A549 (cell line): ENCODE data around the gene GRIK5. TPM values are rescaled to one million over a fixed set of nuclear protein-coding genes. Genes with fewer than 3 reads are reported as not detected.
A peak's percentile ranks its signal among the peaks of the same experiment; 100 is the strongest.
"Not testable (repeated sequence)": the region's sequence is repeated elsewhere in the genome, so short reads cannot be mapped to it uniquely, and the experiment has no call there.

ENCODE experiments used
- ATAC-seq, 2 experiments: fragments of 200-7000 bp in 1 of 2; fragments of >200 bp in 1 of 2; cut with Nextera tagmentation in 1 of 2; cut with Tn5 transposase in 1 of 2; 3 replicates each; pipeline versions ENCODE4 v1.8.0 to v1.9.1; 2018 to 2020; ENCODE audit warnings: mild to moderate bottlenecking in 1 of 2, moderate library complexity in 1 of 2
- CTCF ChIA-PET: fragments of 300-600 bp; sonication (Branson Sonifier 250); formaldehyde crosslinking; extraction: SDS; loops from one replicate; lab custom pipeline; 2021; ENCODE audit warnings: antibody characterized with exemption, inconsistent platforms; lab: Yijun Ruan, JAX
- POLR2A ChIA-PET: fragments of 350-600 bp; formaldehyde crosslinking; extraction: SDS; loops from one replicate; lab custom pipeline; 2021; ENCODE audit warnings: antibody characterized with exemption, inconsistent platforms; lab: Yijun Ruan, JAX
- DNase-seq, 2 experiments: peaks; one replicate each; pipeline versions ENCODE4 v3.0.0 to v3.0.0-alpha.2; 2011 to 2016; ENCODE audit warnings: low read depth in 1 of 2, low spot score in 1 of 2
- FAIRE-seq: peaks from 2 replicates; lab custom pipeline; 2011; peaks lifted over from hg19 to GRCh38; lab: Jason Lieb, UNC
- H3K27ac ChIP-seq, 2 experiments: fragments of >200 bp; sonication (Bioruptor Twin); formaldehyde crosslinking; 3 replicates each; pipeline ENCODE4 v1.5.1; 2016 to 2017
- H3K4me1 ChIP-seq: fragments of >200 bp; sonication (Bioruptor Twin); formaldehyde crosslinking; 3 replicates; pipeline ENCODE4 v1.6.1; 2016
- H3K4me2 ChIP-seq: fragments of >200 bp; sonication (Bioruptor Twin); formaldehyde crosslinking; 3 replicates; pipeline ENCODE4 v1.6.1; 2016
- H3K4me3 ChIP-seq: fragments of >200 bp; sonication (Bioruptor Twin); formaldehyde crosslinking; 3 replicates; pipeline ENCODE4 v1.5.1; 2016
- H3K9me3 ChIP-seq: fragments of >200 bp; sonication (Bioruptor Twin); formaldehyde crosslinking; 3 replicates; pipeline ENCODE4 v1.6.1; 2016
- CEBPB ChIP-seq, 2 experiments: fragments of >200 bp in 1 of 2; sonication (Bioruptor Twin) in 1 of 2; formaldehyde crosslinking in 1 of 2; IDR thresholded peaks; 2 replicates each; pipeline ENCODE4 v1.6.1; 2012 to 2016
- CHD2 ChIP-seq: fragments of 150-350 bp; IDR thresholded peaks from 2 replicates; pipeline ENCODE4 v1.6.1; 2014; ENCODE audit warnings: low read length; ENCODE audit not compliant: partially characterized antibody
- EP300 ChIP-seq, 2 experiments: fragments of >200 bp; sonication (Bioruptor Twin); formaldehyde crosslinking; IDR thresholded peaks; 2 replicates in 1 of 2; 3 replicates in 1 of 2; pipeline ENCODE4 v1.6.1; 2016 to 2017
- FOSB ChIP-seq: fragments of 250-450 bp; sonication (Bioruptor Pico); IDR thresholded peaks from 2 replicates; pipeline ENCODE4 v1.5.0; 2020; ENCODE audit warnings: mild to moderate bottlenecking, moderate library complexity
- FOSL2 ChIP-seq, 2 experiments: fragments of 450-650 bp in 1 of 2; fragments of >200 bp in 1 of 2; sonication (Bioruptor Twin) in 1 of 2; formaldehyde crosslinking; IDR thresholded peaks; 2 replicates each; pipeline versions ENCODE4 v1.5.0 to v1.6.1; 2016 to 2020; ENCODE audit warnings: mild to moderate bottlenecking in 1 of 2, moderate library complexity in 1 of 2
- FOXS1 ChIP-seq: fragments of 250-450 bp; sonication (Bioruptor Pico); IDR thresholded peaks from 2 replicates; pipeline ENCODE4 v1.5.0; 2020; ENCODE audit warnings: mild to moderate bottlenecking, moderate library complexity
- HOXA7 ChIP-seq: fragments of 250-450 bp; sonication (Bioruptor Pico); IDR thresholded peaks from 2 replicates; pipeline ENCODE4 v1.5.0; 2020; ENCODE audit warnings: mild to moderate bottlenecking, moderate library complexity
- HOXB13 ChIP-seq: fragments of 250-450 bp; sonication (Bioruptor Pico); IDR thresholded peaks from 2 replicates; pipeline ENCODE4 v1.5.0; 2020; ENCODE audit warnings: low read depth, mild to moderate bottlenecking, moderate library complexity
- MAFK ChIP-seq: fragments of 450-650 bp; IDR thresholded peaks from 2 replicates; pipeline ENCODE4 v1.6.1; 2014; ENCODE audit not compliant: partially characterized antibody
- MAZ ChIP-seq: fragments of 150-350 bp; IDR thresholded peaks from 2 replicates; pipeline ENCODE4 v1.6.1; 2014; ENCODE audit warnings: antibody characterized with exemption, low read depth, low read length, borderline replicate concordance
- NPAS2 ChIP-seq: fragments of 250-450 bp; sonication (Bioruptor Pico); IDR thresholded peaks from 2 replicates; pipeline ENCODE4 v1.8.0; 2022; ENCODE audit warnings: mild to moderate bottlenecking, moderate library complexity, borderline replicate concordance
- RAD21 ChIP-seq, 2 experiments: fragments of >200 bp in 1 of 2; sonication (Bioruptor Twin) in 1 of 2; formaldehyde crosslinking in 1 of 2; IDR thresholded peaks in 1 of 2; conservative IDR thresholded peaks in 1 of 2; 2 replicates in 1 of 2; 3 replicates in 1 of 2; pipeline ENCODE4 v1.6.1; 2012 to 2018; ENCODE audit warnings: inconsistent platforms in 1 of 2
- RFX5 ChIP-seq: fragments of 450-650 bp; IDR thresholded peaks from 2 replicates; pipeline ENCODE4 v1.7.1; 2014; ENCODE audit warnings: antibody characterized with exemption, mild to moderate bottlenecking, moderate library complexity
- SMC3 ChIP-seq: fragments of >200 bp; sonication (Bioruptor Twin); formaldehyde crosslinking; IDR thresholded peaks from 3 replicates; pipeline ENCODE4 v1.6.1; 2018; ENCODE audit warnings: inconsistent platforms
- SREBF2 ChIP-seq: fragments of 450-650 bp; IDR thresholded peaks from 2 replicates; pipeline ENCODE4 v1.6.1; 2014; ENCODE audit warnings: mild to moderate bottlenecking, moderate library complexity
- TFCP2L1 ChIP-seq: fragments of 250-450 bp; sonication (Bioruptor Pico); IDR thresholded peaks from 2 replicates; pipeline ENCODE4 v1.5.0; 2021; ENCODE audit warnings: mild to moderate bottlenecking
- ZNF302 ChIP-seq: fragments of 250-450 bp; sonication (Bioruptor Pico); IDR thresholded peaks from 2 replicates; pipeline ENCODE4 v1.9.0; 2021; ENCODE audit warnings: inconsistent platforms, mild to moderate bottlenecking, moderate library complexity
- WGBS: methylation state at CpG from one replicate; pipeline ENCODE4 v1.1.6; 2017; ENCODE audit errors: missing lambda C conversion rate; 5-methylcytosine and 5-hydroxymethylcytosine counted together
- polyA plus RNA-seq, 4 experiments: library from polyadenylated mRNA; depleted of rRNA in 3 of 4; stranded (reverse); fragments of >200 nt; fragmentation: RNase III in 1 of 4; extraction: RNeasy Plus Mini Kit Qiagen cat#74134 plus additional on column Dnase treatment in 1 of 4; gene quantifications; 2 replicates in 3 of 4; 3 replicates in 1 of 4; pipeline ENCODE4 v1.2.3, GENCODE V29; 2011 to 2017
- TF ChIP-seq, protein P1 (sequence below): fragments of >200 bp; sonication (Bioruptor Twin); formaldehyde crosslinking; IDR thresholded peaks from 3 replicates; pipeline ENCODE4 v1.5.1; 2016

The GRIK5 gene
- polyA plus RNA-seq, 2 of the 4 experiments (the other 2 are of a cell fraction) = 0.22 to 0.54 TPM

DNA sequence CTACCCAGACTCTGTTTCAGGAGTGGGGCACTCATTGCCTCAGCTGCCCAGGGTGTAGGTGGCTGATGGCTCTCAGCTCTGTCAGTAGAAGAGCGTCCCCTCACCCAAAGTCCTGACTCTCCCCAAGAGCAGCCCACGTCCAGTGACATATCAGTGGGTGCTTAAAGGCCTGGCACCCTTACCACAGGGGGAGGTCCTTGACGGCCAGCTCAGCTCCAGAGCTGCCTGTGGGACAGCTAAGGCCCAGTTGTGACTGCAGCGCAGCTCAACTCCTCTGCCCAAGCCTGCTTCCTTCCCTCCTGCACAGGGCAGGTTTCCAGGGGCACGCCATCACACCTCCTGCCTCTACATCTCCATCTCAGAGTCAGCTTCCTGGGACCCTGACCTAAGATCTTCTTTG, 32.4 kb downstream of the GRIK5 start:
- H3K27ac ChIP-seq = no peak overlapping the region
- H3K9me3 ChIP-seq = no peaks in the 10 kb centered on the region
- H3K4me2 ChIP-seq = no peak overlapping the region
- DNase-seq = no peak
- no peak for FAIRE-seq
- POLR2A ChIA-PET = interaction anchor here (0.6 kb wide), 1 partner anchor 1433 kb away, joined by 3 read pairs; no protein-coding TSS in a partner anchor
- CTCF ChIA-PET = interaction anchor here (0.6 to 25.7 kb wide), 9 partner anchors 9 to 201 kb away, joined by 3 to 344 read pairs (median 9); partner anchors contain the start of genes ATP1A3, DEDD2 and RABAC1
- 57% methylated on average over 5 of the region's 5 CpGs for WGBS
- H3K4me3 ChIP-seq = no peak overlapping the region
- peaks cover 5% of the 10 kb centered on the region; the same call in 1 of the 3 replicates for H3K4me1 ChIP-seq
- no peak for ATAC-seq
- TF ChIP-seq FOSB (CRISPR knock-in tag) = no peak
- no peak for TF ChIP-seq RFX5
- no peak for TF ChIP-seq SREBF2
- TF ChIP-seq TFCP2L1 = no peak
- TF ChIP-seq MAZ = no peak
- TF ChIP-seq FOXS1 (CRISPR knock-in tag) = no peak
- no peak for TF ChIP-seq NPAS2 (CRISPR knock-in tag)
- TF ChIP-seq CHD2 = no peak
- no peak for TF ChIP-seq EP300 (IDR thresholded peaks at IDR 0.05)
- no peak for TF ChIP-seq HOXB13
- TF ChIP-seq ZNF302 (CRISPR knock-in tag) = no peak

DNA sequence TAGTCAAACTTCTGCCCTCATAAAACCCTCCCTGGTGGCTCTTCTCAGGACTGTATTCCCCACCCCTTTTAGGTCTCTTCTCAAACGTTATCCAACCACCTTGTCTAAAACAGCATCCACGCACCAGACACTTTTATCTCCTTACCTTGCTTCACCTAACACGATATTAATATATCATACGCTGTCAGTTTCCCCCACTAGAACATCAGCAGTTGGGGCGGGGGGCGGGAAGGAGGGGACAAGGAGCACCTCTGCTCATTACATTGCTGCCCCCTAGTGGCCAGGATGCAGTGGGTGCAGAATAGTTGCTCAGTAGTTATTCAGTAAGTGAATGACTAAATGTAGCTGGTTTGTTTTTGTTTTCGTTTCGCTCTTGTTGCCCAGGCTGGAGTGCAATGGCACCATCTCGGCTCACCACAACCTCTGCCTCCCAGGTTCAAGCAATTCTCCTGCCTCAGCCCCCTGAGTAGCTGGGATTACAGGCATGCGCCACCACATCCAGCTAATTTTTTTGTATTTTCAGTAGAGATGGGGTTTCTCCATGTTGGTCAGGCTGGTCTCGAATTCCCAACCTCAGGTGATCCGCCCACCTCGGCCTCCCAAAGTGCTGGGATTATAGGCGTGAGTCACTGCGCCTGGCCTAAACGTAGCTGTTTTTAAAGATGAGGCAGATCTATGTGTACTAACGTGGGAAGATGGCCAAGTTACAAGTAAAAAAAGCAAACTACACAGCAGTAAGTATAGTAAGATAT, 35.2 kb downstream of the GRIK5 start:
- H3K9me3 ChIP-seq; H3K4me1 ChIP-seq; TF ChIP-seq FOSL2 (IDR thresholded peaks at IDR 0.05): not testable (repeated sequence)
- TF ChIP-seq FOSL2 (CRISPR knock-in tag; IDR thresholded peaks at IDR 0.05) (peak; percentile 58), CEBPB (IDR thresholded peaks at IDR 0.05) (peak in 1 of 2 experiments; percentile 9; a peak in 1 of 4 replicates), SMC3 (peak; percentile 71), RAD21 (conservative IDR thresholded peaks at IDR 0.05 in 1 of 2, IDR thresholded peaks at IDR 0.05 in 1 of 2) (peak; percentile 84 to 85), MAFK (peak; percentile 12), MAZ (0 out of 2 replicates have a peak, but pooled peaks have one; percentile 54)
- TF ChIP-seq, protein P1, sequence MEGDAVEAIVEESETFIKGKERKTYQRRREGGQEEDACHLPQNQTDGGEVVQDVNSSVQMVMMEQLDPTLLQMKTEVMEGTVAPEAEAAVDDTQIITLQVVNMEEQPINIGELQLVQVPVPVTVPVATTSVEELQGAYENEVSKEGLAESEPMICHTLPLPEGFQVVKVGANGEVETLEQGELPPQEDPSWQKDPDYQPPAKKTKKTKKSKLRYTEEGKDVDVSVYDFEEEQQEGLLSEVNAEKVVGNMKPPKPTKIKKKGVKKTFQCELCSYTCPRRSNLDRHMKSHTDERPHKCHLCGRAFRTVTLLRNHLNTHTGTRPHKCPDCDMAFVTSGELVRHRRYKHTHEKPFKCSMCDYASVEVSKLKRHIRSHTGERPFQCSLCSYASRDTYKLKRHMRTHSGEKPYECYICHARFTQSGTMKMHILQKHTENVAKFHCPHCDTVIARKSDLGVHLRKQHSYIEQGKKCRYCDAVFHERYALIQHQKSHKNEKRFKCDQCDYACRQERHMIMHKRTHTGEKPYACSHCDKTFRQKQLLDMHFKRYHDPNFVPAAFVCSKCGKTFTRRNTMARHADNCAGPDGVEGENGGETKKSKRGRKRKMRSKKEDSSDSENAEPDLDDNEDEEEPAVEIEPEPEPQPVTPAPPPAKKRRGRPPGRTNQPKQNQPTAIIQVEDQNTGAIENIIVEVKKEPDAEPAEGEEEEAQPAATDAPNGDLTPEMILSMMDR = peak; percentile 99
- Histone ChIP-seq H3K4me2 (peak overlapping the region; percentile 91), H3K27ac (peak overlapping the region in 1 of 2 experiments; percentile 68; a peak in 3 of 6 replicates), H3K4me3 (peak overlapping the region; percentile 43)
- DNase-seq (peak; percentile 91 to 99), ATAC-seq (peak; percentile 84 to 93), FAIRE-seq (peak; percentile 97)
- CTCF ChIA-PET = interaction anchor here (0.6 to 25.7 kb wide), 52 partner anchors 10 to 578 kb away, joined by 3 to 344 read pairs (median 4); partner anchors contain the start of genes ATP1A3, CEACAM3, GRIK5 and RABAC1
- POLR2A ChIA-PET = interaction anchor here (0.5 to 1.3 kb wide), 4 partner anchors 65 to 174 kb away, joined by 3 to 7 read pairs (median 4); partner anchors contain the start of genes RABAC1 and RPS19
- WGBS = 8% methylated on average over 17 of the region's 17 CpGs

DNA sequence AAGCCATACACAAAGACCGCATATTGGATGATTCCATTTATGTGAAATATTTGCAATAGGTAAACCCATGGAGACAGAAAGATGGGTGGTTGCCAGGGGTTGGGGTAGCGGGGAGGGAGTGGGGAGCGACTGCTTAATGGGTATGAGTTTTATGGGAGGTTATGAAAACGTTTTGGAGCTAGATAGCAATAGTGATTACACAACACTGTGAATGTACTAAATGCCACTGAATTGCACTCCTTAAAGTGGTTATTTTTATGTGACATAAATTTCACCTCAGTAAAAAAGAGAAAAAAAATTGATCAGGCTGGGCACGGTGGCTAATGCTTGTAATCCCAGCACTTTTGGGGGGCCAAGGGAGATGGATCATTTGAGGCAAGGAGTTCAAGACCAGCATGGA, 36.6 kb downstream of the GRIK5 start:
- 13% methylated on average over 5 of the region's 5 CpGs for WGBS
- no peak for FAIRE-seq
- no peak overlapping the region for H3K27ac ChIP-seq
- TF ChIP-seq CEBPB (IDR thresholded peaks at IDR 0.05) = 0 out of 4 replicates have a peak, but pooled peaks of 1 of the 2 experiments have one; percentile 23
- no peak for TF ChIP-seq HOXA7
- H3K9me3 ChIP-seq = no peaks in the 10 kb centered on the region
- DNase-seq = no peak
- no peak overlapping the region for H3K4me2 ChIP-seq
- peaks cover 5% of the 10 kb centered on the region; the same call in 1 of the 3 replicates for H3K4me1 ChIP-seq
- ChIA-PET CTCF (interaction anchor here (0.6 to 25.7 kb wide), 12 partner anchors 9 to 111 kb away, joined by 3 to 344 read pairs (median 16); partner anchors contain the start of genes ATP1A3, RABAC1 and ZNF574), POLR2A (no interaction called here)
- no peak for ATAC-seq
- H3K4me3 ChIP-seq = no peak overlapping the region
